Skeletal muscle tissue (tissue), 4 donors: ENCODE results near the gene SGCE. TPM values are rescaled to one million over a fixed set of nuclear protein-coding genes. Genes with fewer than 3 reads are reported as not detected.

Experiments
- H3K27ac ChIP-seq: one replicate; pipeline ENCODE4 v1.7.0; 2013; ENCODE audit warnings: mild to moderate bottlenecking, low read depth, low read length, inconsistent platforms
- H3K27me3 ChIP-seq, 3 donors: one replicate each; pipeline ENCODE4 v1.7.0; 2013; ENCODE audit warnings: low read length in 3 of 3; ENCODE audit not compliant: control insufficient read depth in 3 of 3, insufficient read depth in 3 of 3
- H3K36me3 ChIP-seq, 3 donors: one replicate each; pipeline ENCODE4 v1.7.0; 2013; ENCODE audit warnings: low read length in 3 of 3; ENCODE audit not compliant: control insufficient read depth in 3 of 3, insufficient read depth in 3 of 3
- H3K4me1 ChIP-seq, 3 donors: one replicate each; pipeline ENCODE4 v1.7.0; 2013; ENCODE audit warnings: low read length in 3 of 3, mild to moderate bottlenecking in 3 of 3; ENCODE audit not compliant: control insufficient read depth in 3 of 3, insufficient read depth in 3 of 3
- H3K4me3 ChIP-seq, 3 donors: one replicate each; pipeline ENCODE4 v1.7.0; 2013; ENCODE audit warnings: low read length in 3 of 3
- H3K9ac ChIP-seq, 3 donors: one replicate each; pipeline ENCODE4 v1.7.0; 2013; ENCODE audit warnings: low read length in 3 of 3, mild to moderate bottlenecking in 3 of 3, moderate library complexity in 2 of 3, low read depth in 1 of 3
- H3K9me3 ChIP-seq, 3 donors: one replicate each; pipeline ENCODE4 v1.7.0; 2013; ENCODE audit warnings: low read length in 3 of 3; ENCODE audit not compliant: control insufficient read depth in 3 of 3
- total RNA-seq: library from RNA; depleted of rRNA; stranded (reverse); fragments of >200 nt; gene quantifications from one replicate; pipeline ENCODE4 v1.2.3, GENCODE V29; 2014
- donor health status: Osteomylitis.

The SGCE gene
- total RNA-seq, 1 donor from 2014 or later = 184 TPM

- no peak overlapping the region for H3K9ac ChIP-seq
- H3K36me3 ChIP-seq = peaks cover 0 to 5% (median 0%) of the 10 kb centered on the region in 3 donors
- H3K4me1 ChIP-seq = peaks cover 0 to 6% (median 5%) of the 10 kb centered on the region in 3 donors
- peaks cover 0 to 3% (median 2%) of the 10 kb centered on the region in 3 donors for H3K9me3 ChIP-seq
- no peak overlapping the region for H3K4me3 ChIP-seq
- H3K27ac ChIP-seq = no peak overlapping the region
- H3K27me3 ChIP-seq = no peaks in the 10 kb centered on the region
These were observed 76.5 kb downstream of the SGCE start for GRCh38 chr7:94579470-94579869.

GRCh38 chr7:94578614-94579013 lies 77.3 kb downstream of the SGCE start:
- H3K27ac ChIP-seq = no peak overlapping the region
- H3K4me3 ChIP-seq = no peak overlapping the region
- H3K36me3 ChIP-seq = peaks cover 0 to 5% (median 0%) of the 10 kb centered on the region in 3 donors
- no peaks in the 10 kb centered on the region for H3K27me3 ChIP-seq
- peaks cover 0 to 3% (median 2%) of the 10 kb centered on the region in 3 donors for H3K9me3 ChIP-seq
- no peak overlapping the region for H3K9ac ChIP-seq
- H3K4me1 ChIP-seq = no peaks in the 10 kb centered on the region

- no peak overlapping the region for H3K27ac ChIP-seq
These were observed 78.6 kb downstream of the SGCE start for GRCh38 chr7:94577357-94577756.

GRCh38 chr7:94576316-94576715 lies 79.6 kb downstream of the SGCE start:
- peaks cover 0 to 3% (median 2%) of the 10 kb centered on the region in 3 donors for H3K9me3 ChIP-seq
- no peak overlapping the region for H3K9ac ChIP-seq
- H3K4me1 ChIP-seq = no peaks in the 10 kb centered on the region
- H3K36me3 ChIP-seq = peaks cover 0 to 5% (median 0%) of the 10 kb centered on the region in 3 donors
- no peak overlapping the region for H3K27ac ChIP-seq
- no peaks in the 10 kb centered on the region for H3K27me3 ChIP-seq
- H3K4me3 ChIP-seq = no peak overlapping the region

More at GRCh38 chr7:94577357-94577756, 78.6 kb downstream of the SGCE start:
- H3K4me1 ChIP-seq = no peaks in the 10 kb centered on the region
- H3K9me3 ChIP-seq = peaks cover 0 to 3% (median 2%) of the 10 kb centered on the region in 3 donors
- H3K4me3 ChIP-seq = no peak overlapping the region
- peaks cover 0 to 5% (median 0%) of the 10 kb centered on the region in 3 donors for H3K36me3 ChIP-seq
- no peaks in the 10 kb centered on the region for H3K27me3 ChIP-seq
- no peak overlapping the region for H3K9ac ChIP-seq

- peaks cover 0 to 3% (median 2%) of the 10 kb centered on the region in 3 donors for H3K9me3 ChIP-seq
These were observed 80.3 kb downstream of the SGCE start for GRCh38 chr7:94575646-94576045.

GRCh38 chr7:94571816-94572215 lies 84.1 kb downstream of the SGCE start:
- H3K9ac ChIP-seq = no peak overlapping the region
- H3K4me1 ChIP-seq = no peaks in the 10 kb centered on the region
- peaks cover 0 to 3% (median 2%) of the 10 kb centered on the region in 3 donors for H3K9me3 ChIP-seq
- no peaks in the 10 kb centered on the region for H3K27me3 ChIP-seq
- H3K4me3 ChIP-seq = no peak overlapping the region
- no peak overlapping the region for H3K27ac ChIP-seq
- peaks cover 0 to 5% (median 0%) of the 10 kb centered on the region in 3 donors for H3K36me3 ChIP-seq

More at GRCh38 chr7:94575646-94576045, 80.3 kb downstream of the SGCE start:
- Histone ChIP-seq H3K27me3 (no peaks in the 10 kb centered on the region), H3K4me1 (no peaks in the 10 kb centered on the region), H3K36me3 (peaks cover 0 to 5% (median 0%) of the 10 kb centered on the region in 3 donors), H3K9ac (no peak overlapping the region), H3K4me3 (no peak overlapping the region), H3K27ac (no peak overlapping the region)

GRCh38 chr7:94567396-94567795 lies 88.5 kb downstream of the SGCE start:
- Histone ChIP-seq H3K36me3 (no peaks in the 10 kb centered on the region), H3K9me3 (no peaks in the 10 kb centered on the region)

GRCh38 chr7:94565247-94565894 lies 90.6 kb downstream of the SGCE start:
- H3K9me3 ChIP-seq = no peaks in the 10 kb centered on the region
- no peaks in the 10 kb centered on the region for H3K27me3 ChIP-seq
- no peak overlapping the region for H3K27ac ChIP-seq
- H3K4me1 ChIP-seq = no peaks in the 10 kb centered on the region
- no peaks in the 10 kb centered on the region for H3K36me3 ChIP-seq
- no peak overlapping the region for H3K4me3 ChIP-seq
- H3K9ac ChIP-seq = no peak overlapping the region

More at GRCh38 chr7:94567396-94567795, 88.5 kb downstream of the SGCE start:
- Histone ChIP-seq H3K27ac (no peak overlapping the region), H3K4me3 (no peak overlapping the region), H3K27me3 (no peaks in the 10 kb centered on the region), H3K9ac (no peak overlapping the region), H3K4me1 (no peaks in the 10 kb centered on the region)

- Histone ChIP-seq H3K9ac (no peak overlapping the region), H3K27ac (no peak overlapping the region), H3K4me3 (no peak overlapping the region), H3K4me1 (no peaks in the 10 kb centered on the region), H3K9me3 (no peaks in the 10 kb centered on the region), H3K27me3 (no peaks in the 10 kb centered on the region), H3K36me3 (no peaks in the 10 kb centered on the region)
These were observed 93.4 kb downstream of the SGCE start for GRCh38 chr7:94562525-94562924.

- Histone ChIP-seq H3K4me3 (no peak overlapping the region), H3K4me1 (no peaks in the 10 kb centered on the region), H3K9ac (no peak overlapping the region), H3K36me3 (no peaks in the 10 kb centered on the region), H3K27me3 (no peaks in the 10 kb centered on the region), H3K9me3 (no peaks in the 10 kb centered on the region), H3K27ac (no peak overlapping the region)
These were observed 94.0 kb downstream of the SGCE start for GRCh38 chr7:94561841-94562514.
